ENCODE results near the gene CEP350.

Gene CEP350

DNA sequence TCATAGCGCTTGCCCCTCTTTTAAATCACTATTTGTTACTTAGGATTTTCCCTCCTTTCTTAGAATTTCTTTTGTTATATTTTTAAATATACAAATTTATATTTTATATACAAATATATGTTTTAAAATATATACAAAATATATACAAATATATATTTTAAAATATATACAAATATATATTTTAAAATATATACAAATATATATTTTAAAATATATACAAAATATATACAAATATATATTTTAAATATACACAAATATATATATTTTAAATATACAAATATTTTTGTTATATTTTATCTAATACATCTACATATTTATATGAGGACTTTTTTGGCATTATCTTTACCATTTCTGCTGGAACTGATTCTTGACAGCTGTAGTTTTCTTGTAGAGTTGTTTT, 149.2 kb downstream of the CEP350 start:
- TF ChIP-seq, protein P1, sequence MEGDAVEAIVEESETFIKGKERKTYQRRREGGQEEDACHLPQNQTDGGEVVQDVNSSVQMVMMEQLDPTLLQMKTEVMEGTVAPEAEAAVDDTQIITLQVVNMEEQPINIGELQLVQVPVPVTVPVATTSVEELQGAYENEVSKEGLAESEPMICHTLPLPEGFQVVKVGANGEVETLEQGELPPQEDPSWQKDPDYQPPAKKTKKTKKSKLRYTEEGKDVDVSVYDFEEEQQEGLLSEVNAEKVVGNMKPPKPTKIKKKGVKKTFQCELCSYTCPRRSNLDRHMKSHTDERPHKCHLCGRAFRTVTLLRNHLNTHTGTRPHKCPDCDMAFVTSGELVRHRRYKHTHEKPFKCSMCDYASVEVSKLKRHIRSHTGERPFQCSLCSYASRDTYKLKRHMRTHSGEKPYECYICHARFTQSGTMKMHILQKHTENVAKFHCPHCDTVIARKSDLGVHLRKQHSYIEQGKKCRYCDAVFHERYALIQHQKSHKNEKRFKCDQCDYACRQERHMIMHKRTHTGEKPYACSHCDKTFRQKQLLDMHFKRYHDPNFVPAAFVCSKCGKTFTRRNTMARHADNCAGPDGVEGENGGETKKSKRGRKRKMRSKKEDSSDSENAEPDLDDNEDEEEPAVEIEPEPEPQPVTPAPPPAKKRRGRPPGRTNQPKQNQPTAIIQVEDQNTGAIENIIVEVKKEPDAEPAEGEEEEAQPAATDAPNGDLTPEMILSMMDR (IDR thresholded peaks at IDR 0.05) = no peak

DNA sequence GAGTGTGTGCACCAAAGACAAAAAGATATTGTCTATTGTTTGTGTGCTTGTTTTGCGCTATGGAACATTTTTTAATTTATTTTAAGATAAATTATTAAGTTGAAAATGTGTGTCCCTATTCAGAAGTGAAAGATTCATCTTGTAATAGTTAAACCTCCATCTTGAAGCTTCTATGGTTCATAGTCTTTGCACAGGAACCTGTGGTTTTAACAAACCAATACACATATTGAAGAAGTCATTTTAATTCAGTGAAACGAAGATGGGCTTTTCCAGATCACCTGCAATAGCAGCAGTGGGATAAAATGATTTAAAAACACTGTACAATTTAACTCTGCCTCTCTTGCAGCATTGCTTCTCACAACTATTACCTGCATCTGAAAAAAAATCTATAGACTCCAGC, 157.5 kb downstream of the CEP350 start:
- TF ChIP-seq, protein P1 (IDR thresholded peaks at IDR 0.05) = no peak

DNA sequence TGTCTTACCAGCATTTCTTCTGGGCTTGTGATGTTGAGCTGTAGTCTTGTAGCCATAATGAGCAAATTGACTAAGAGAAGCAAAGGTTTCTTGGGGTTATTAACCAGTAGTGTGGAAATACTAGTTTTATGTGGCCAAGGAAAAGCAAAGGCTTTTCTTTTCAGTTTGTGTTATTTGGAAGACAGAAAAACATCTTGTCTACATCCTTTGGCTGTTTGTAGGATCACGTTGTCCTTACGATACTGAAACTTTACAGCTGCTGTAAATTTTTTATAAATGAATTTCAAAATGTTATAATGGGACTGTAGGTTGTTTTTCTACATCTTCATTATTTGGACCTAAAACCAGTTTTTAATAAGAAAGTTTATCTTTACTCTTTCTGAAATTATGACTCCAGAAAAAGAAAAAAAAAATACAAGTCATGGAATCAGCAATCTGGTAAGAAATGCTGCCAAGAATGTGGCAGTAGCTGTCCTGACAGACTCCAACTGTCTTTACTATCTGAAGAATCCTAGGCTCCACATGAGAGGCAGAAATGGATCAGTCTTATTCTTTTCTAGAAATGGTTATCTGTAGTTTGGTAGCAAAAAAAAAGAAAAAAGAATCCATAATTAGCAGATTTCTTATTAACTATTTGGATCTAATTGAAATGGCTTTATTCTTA, 158.5 kb downstream of the CEP350 start:
- TF ChIP-seq, protein P1 (IDR thresholded peaks at IDR 0.05) = no peak

DNA sequence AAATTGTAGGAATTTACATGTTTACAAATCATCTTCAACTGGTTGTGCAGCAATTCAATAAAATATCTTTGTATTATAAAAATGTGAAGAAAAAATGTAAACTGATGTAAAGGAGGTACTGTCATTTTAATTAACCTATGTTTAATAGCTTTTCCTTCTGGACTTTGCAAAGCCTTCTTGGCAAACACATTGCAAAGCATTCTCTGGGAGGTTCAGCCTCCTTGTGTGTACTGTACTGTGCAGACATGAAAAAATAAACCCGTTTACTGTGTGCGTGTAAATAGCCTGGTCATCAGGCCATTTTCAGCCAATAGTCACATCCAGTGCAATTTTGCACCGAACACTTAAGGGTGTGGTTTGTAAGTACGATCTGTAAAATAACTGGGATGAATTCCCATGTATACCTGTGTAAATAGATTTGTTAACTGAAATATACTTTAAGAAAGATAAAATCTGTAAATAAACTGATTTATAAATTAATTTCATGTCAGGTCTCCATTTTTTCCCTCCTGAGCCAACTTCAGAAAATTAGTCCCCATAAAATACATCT, 159.9 kb downstream of the CEP350 start:
- TF ChIP-seq, protein P1 (IDR thresholded peaks at IDR 0.05) = no peak

DNA sequence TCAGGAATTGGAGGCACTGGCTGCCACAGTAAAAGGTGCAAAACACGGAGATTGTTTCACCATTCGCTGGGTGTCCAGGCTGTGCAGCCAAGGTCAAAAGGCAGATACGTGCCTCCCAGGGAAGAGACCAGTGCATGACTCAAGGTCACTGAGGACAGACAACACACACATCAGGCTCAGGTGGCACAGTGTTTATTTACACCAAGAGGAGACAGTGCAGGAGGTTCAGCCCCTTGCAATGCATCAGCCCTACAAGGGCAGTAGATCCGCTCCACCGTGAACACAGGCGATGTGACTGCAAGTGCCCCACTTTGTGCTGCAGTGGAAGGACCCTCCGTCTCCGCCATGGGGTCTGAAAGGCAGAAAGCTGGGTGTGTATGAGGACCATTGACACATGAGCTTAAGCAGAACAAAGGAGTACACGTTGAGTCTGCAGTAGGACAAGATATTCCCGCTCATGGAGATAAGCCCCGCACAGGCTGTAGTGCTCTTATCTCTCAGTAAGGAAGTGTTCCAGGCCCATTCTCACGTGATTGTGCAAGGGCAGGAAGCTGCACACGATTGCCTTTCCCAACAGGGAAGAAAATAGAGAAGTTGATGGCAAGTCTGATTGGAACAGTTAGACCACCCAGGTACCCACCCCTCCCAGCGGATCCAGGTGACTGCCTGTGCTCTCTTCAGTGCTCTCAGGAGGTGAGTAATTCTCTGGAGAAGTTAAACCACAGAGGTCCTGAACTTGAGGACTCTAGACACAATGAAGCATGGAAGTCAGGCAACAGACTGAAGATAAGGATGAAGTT, 162.6 kb downstream of the CEP350 start:
- TF ChIP-seq, protein P1 (IDR thresholded peaks at IDR 0.05) = no peak

DNA sequence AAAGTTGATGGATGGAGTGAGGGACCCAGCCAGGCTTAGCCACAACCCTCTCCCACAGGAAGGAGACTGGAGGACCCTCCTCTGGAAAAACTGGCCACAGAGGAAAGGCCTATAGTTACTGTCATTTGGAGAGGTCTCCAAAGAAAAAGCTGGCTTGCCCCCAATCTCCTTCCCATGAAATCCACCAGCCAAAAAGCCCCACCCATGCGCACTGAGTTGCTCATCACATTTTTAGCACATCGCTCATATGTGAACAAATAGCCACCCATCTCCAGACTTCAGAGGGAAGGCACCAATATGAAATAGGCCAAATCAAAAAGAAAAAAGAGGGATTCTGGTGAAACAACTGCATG, 163.1 kb downstream of the CEP350 start:
- TF ChIP-seq, protein P1 (IDR thresholded peaks at IDR 0.05) = no peak

DNA sequence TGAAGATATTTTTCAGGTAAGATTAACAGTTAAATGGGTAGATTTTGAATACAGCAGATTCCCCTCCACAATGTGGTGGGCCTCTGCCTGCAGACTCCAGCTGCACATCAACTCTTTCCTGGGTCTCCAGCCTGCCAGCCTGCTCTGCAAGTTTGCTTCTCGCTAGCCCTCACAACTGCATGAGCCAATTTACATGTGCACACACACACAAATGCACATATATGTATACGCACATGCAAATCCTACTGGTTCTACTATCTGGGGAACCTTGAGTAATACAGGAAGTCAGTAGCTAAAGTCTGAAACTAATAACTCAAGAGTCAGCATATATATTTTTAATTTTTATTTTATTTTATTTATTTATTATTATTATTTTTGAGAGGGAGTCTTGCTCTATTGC, 165.2 kb downstream of the CEP350 start:
- TF ChIP-seq, protein P1 (IDR thresholded peaks at IDR 0.05) = no peak
